Non-pigmented ciliary epithelial cell (primary cell): ENCODE measurements around the gene LRMDA.

Experiments
- DNase-seq: peaks from one replicate; pipeline ENCODE4 v3.0.0-alpha.2; 2010; ENCODE audit warnings: low read depth

The LRMDA gene

GRCh38 chr10:76306856-76307255 lies 875.4 kb downstream of the LRMDA start:
- no peak for DNase-seq

GRCh38 chr10:76309070-76309469 lies 877.6 kb downstream of the LRMDA start:
- no peak for DNase-seq

- DNase-seq = no peak
Observed at GRCh38 chr10:76309741-76310587, 878.5 kb downstream of the LRMDA start.

- DNase-seq = no peak
Observed at GRCh38 chr10:76310588-76311080, 879.2 kb downstream of the LRMDA start.

- DNase-seq = no peak
Observed at GRCh38 chr10:76311752-76312636, 880.6 kb downstream of the LRMDA start.

- no peak for DNase-seq
Observed at GRCh38 chr10:76315240-76315639, 883.8 kb downstream of the LRMDA start.

- no peak for DNase-seq
Observed at GRCh38 chr10:76316234-76316633, 884.8 kb downstream of the LRMDA start.

- no peak for DNase-seq
Observed at GRCh38 chr10:76317078-76317477, 885.7 kb downstream of the LRMDA start.

GRCh38 chr10:76318211-76318610 lies 886.8 kb downstream of the LRMDA start:
- no peak for DNase-seq

GRCh38 chr10:76319661-76320060 lies 888.2 kb downstream of the LRMDA start:
- DNase-seq = no peak

GRCh38 chr10:76324283-76324682 lies 892.9 kb downstream of the LRMDA start:
- no peak for DNase-seq

- no peak for DNase-seq
Observed at GRCh38 chr10:76327441-76327840, 896.0 kb downstream of the LRMDA start.

- no peak for DNase-seq
Observed at GRCh38 chr10:76328348-76328747, 896.9 kb downstream of the LRMDA start.

- no peak for DNase-seq
Observed at GRCh38 chr10:76329891-76330575, 898.6 kb downstream of the LRMDA start.

GRCh38 chr10:76331742-76332141 lies 900.3 kb downstream of the LRMDA start:
- DNase-seq = no peak

GRCh38 chr10:76333326-76333725 lies 901.9 kb downstream of the LRMDA start:
- no peak for DNase-seq

- DNase-seq = no peak
Observed at GRCh38 chr10:76333796-76334195, 902.4 kb downstream of the LRMDA start.

- no peak for DNase-seq
Observed at GRCh38 chr10:76334255-76334654, 902.8 kb downstream of the LRMDA start.

GRCh38 chr10:76336213-76336963 lies 905.0 kb downstream of the LRMDA start:
- DNase-seq = no peak

- DNase-seq = no peak
Observed at GRCh38 chr10:76337641-76338040, 906.2 kb downstream of the LRMDA start.

GRCh38 chr10:76338187-76338586 lies 906.8 kb downstream of the LRMDA start:
- no peak for DNase-seq

GRCh38 chr10:76341740-76342139 lies 910.3 kb downstream of the LRMDA start:
- no peak for DNase-seq
